H1 (cell line): ENCODE measurements around the gene SHISA9.

Experiments used
- POLR2A ChIP-seq, 2 experiments: IDR thresholded peaks; 1 replicate in 1 of 2; 2 replicates in 1 of 2; pipeline ENCODE4 v1.6.1; 2011; ENCODE audit warnings: low read depth in 2 of 2, low read length in 2 of 2, mild to moderate bottlenecking in 2 of 2; ENCODE audit errors: control extremely low read depth in 1 of 2
- SUZ12 ChIP-seq: fragments of 200-600 bp; sonication (generic); IDR thresholded peaks from 2 replicates; pipeline ENCODE4 v1.6.1; 2012; ENCODE audit warnings: mild to moderate bottlenecking, inconsistent platforms, low read length, moderate library complexity, mixed read lengths
- TF ChIP-seq, protein P1 (sequence below), 3 experiments: IDR thresholded peaks; 1 replicate in 2 of 3; 2 replicates in 1 of 3; pipeline versions ENCODE4 v1.5.1 to v1.6.1; 2011; ENCODE audit warnings: low read length in 3 of 3, mild to moderate bottlenecking in 3 of 3, inconsistent platforms in 2 of 3, low read depth in 1 of 3, moderate library complexity in 1 of 3; ENCODE audit not compliant: insufficient read depth in 1 of 3; ENCODE audit errors: control extremely low read depth in 1 of 3
- TF ChIP-seq, protein P2 (sequence below): IDR thresholded peaks from 2 replicates; pipeline ENCODE4 v1.6.1; 2011; ENCODE audit warnings: low read depth, mild to moderate bottlenecking, low read length; ENCODE audit not compliant: insufficient read depth

DNA sequence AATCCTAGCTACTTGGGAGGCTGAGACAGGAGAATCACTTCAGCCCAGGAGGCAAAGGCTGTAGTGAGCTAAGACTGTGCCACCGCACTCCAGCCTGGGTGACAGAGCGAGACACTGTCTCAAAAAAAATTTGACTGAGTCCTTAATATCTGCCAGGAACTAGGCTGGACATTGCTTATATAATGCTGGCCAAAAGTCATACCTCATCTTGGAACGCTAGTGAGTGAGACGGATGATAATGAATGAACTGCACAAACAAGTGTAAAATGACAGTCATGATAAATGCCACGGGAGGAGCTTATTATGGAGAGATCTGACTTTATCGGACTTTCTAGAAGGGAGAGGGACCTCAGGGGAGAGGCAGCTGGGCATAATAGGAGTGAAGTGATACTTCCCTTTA lies 327.6 kb downstream of the SHISA9 start:
- TF ChIP-seq, protein P1, sequence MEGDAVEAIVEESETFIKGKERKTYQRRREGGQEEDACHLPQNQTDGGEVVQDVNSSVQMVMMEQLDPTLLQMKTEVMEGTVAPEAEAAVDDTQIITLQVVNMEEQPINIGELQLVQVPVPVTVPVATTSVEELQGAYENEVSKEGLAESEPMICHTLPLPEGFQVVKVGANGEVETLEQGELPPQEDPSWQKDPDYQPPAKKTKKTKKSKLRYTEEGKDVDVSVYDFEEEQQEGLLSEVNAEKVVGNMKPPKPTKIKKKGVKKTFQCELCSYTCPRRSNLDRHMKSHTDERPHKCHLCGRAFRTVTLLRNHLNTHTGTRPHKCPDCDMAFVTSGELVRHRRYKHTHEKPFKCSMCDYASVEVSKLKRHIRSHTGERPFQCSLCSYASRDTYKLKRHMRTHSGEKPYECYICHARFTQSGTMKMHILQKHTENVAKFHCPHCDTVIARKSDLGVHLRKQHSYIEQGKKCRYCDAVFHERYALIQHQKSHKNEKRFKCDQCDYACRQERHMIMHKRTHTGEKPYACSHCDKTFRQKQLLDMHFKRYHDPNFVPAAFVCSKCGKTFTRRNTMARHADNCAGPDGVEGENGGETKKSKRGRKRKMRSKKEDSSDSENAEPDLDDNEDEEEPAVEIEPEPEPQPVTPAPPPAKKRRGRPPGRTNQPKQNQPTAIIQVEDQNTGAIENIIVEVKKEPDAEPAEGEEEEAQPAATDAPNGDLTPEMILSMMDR (IDR thresholded peaks at IDR 0.05; ENCODE audit: control extremely low read depth in 1 of 3, insufficient read depth in 1 of 3, low read depth in 1 of 3, low read length in 3 of 3): no peak
- TF ChIP-seq, protein P2, sequence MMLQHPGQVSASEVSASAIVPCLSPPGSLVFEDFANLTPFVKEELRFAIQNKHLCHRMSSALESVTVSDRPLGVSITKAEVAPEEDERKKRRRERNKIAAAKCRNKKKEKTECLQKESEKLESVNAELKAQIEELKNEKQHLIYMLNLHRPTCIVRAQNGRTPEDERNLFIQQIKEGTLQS: no peak
- TF ChIP-seq SUZ12: no peak
- no peak for TF ChIP-seq POLR2A (IDR thresholded peaks at IDR 0.05; ENCODE audit: control extremely low read depth in 1 of 2, low read depth in 2 of 2, low read length in 2 of 2)
